Right lobe of liver (tissue), 6 donors: ENCODE results near the gene ADH4. TPM values are rescaled to one million over a fixed set of nuclear protein-coding genes. Genes with fewer than 3 reads are reported as not detected.

Source experiments
- ATAC-seq, 4 donors: fragments of 200-7000 bp; cut with Tn5 transposase; one replicate each; pipeline ENCODE4 v1.9.1; 2020; ENCODE audit warnings: mild to moderate bottlenecking in 4 of 4, moderate library complexity in 4 of 4
- DNase-seq, 3 donors: peaks; one replicate each; pipeline ENCODE4 v3.0.0-alpha.2; 2020
- H3K27ac ChIP-seq, 3 donors: fragments of 200-600 bp; one replicate each; pipeline ENCODE4 v1.8.0; 2022
- H3K27me3 ChIP-seq, 2 donors: fragments of 200-600 bp; one replicate each; pipeline ENCODE4 v1.8.0; 2022
- H3K36me3 ChIP-seq, 4 donors: fragments of 200-600 bp; sonication (generic) in 1 of 4; one replicate each; pipeline versions ENCODE4 v1.5.1 to v1.8.0; 2017 to 2022; ENCODE audit warnings: control low read depth in 1 of 4
- H3K4me1 ChIP-seq, 4 donors: fragments of 200-600 bp; sonication (generic) in 1 of 4; one replicate each; pipeline versions ENCODE4 v1.5.1 to v1.8.0; 2017 to 2022; ENCODE audit warnings: control low read depth in 1 of 4
- H3K4me3 ChIP-seq, 3 donors: fragments of 200-600 bp; one replicate each; pipeline ENCODE4 v1.8.0; 2022
- H3K9me3 ChIP-seq, 4 donors: fragments of 200-600 bp; sonication (generic) in 1 of 4; one replicate each; pipeline versions ENCODE4 v1.5.1 to v1.8.0; 2017 to 2022; ENCODE audit warnings: control low read depth in 1 of 4
- POLR2A ChIP-seq: fragments of 450-650 bp; IDR thresholded peaks from one replicate; pipeline ENCODE4 v1.6.1; 2017; ENCODE audit warnings: antibody characterized with exemption, mild to moderate bottlenecking
- WGBS: methylation state at CpG from one replicate; pipeline ENCODE4 v1.1.6; 2018; ENCODE audit warnings: low coverage, low lambda C conversion rate; ENCODE audit not compliant: insufficient coverage; ENCODE audit errors: missing lambda C conversion rate; 5-methylcytosine and 5-hydroxymethylcytosine counted together
- intact Hi-C, 2 donors: fragments of 100-400 bp; cut with DNase I; formaldehyde crosslinking; loops; one replicate each; pipeline versions ENCODE4 v1.11.2 to v1.14.1; 2022
- total RNA-seq, 6 experiments: library from RNA; depleted of rRNA in 2 of 6; stranded (reverse); fragments of >200 nt in 2 of 6; fragmentation: NEBNext Ultra II Directional in 3 of 6; extraction: Animal tissue kit (Norgen Biotek cat#: 25700) in 3 of 6; gene quantifications; one replicate each; pipeline versions ENCODE4 v1.1.0 to v1.2.4, GENCODE V29; 2016 to 2023
- TF ChIP-seq, protein P1 (sequence below), 4 donors: fragments of 200-600 bp in 3 of 4; fragments of 450-650 bp in 1 of 4; IDR thresholded peaks; one replicate each; pipeline versions ENCODE4 v1.5.1 to v1.8.0; 2016 to 2022; ENCODE audit warnings: antibody characterized with exemption in 4 of 4, mild to moderate bottlenecking in 2 of 4
- donor health status: DM: no; HTN: yes; CAD: no.
- donor health status: DM: no; HTN: no; CAD: no.
- donor health status: DM: no; HTN: no; CAD: no.
- donor health status: DM: no; HTN: yes; CAD: no.
- donor health status: DM: no; HTN: yes; CAD: no.

The ADH4 gene
- total RNA-seq, 6 experiments from 2014 or later, result 133 to 957 (median 467) TPM

DNA sequence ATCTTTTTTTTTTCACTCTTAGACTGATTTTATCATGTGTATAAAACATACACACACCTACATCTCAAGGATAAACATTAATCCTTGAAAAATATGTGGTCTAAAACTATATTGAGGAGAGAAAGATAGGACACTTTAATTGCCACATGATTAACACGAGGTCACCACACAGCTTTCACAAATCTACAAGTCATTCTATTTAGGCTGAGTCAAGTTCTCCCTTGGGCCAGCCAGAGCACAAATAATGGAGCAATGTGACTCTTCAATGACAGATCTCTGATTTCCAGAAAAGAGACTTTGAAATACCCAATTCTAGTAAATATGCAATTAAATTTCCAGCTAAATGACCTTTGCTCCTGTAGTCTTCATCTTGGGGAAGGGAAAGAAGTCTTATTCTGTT lies 12.9 kb upstream of the ADH4 start:
- intact Hi-C loops, result no loop called here
- WGBS, result 29% methylated on average over 1 of the region's 1 CpG
- Histone ChIP-seq H3K27ac (peak overlapping the region; percentile 47 to 85 (median 66)), H3K27me3 (no peaks in the 10 kb centered on the region), H3K4me3 (no peak overlapping the region), H3K36me3 (no peaks in the 10 kb centered on the region), H3K9me3 (no peaks in the 10 kb centered on the region), H3K4me1 (peaks cover 0 to 76% (median 22%) of the 10 kb centered on the region in 4 donors)
- ATAC-seq, result peak; percentile 47 to 68 (median 65)
- peak in 1 of 3 donors; percentile 66 for DNase-seq
- TF ChIP-seq, protein P1, sequence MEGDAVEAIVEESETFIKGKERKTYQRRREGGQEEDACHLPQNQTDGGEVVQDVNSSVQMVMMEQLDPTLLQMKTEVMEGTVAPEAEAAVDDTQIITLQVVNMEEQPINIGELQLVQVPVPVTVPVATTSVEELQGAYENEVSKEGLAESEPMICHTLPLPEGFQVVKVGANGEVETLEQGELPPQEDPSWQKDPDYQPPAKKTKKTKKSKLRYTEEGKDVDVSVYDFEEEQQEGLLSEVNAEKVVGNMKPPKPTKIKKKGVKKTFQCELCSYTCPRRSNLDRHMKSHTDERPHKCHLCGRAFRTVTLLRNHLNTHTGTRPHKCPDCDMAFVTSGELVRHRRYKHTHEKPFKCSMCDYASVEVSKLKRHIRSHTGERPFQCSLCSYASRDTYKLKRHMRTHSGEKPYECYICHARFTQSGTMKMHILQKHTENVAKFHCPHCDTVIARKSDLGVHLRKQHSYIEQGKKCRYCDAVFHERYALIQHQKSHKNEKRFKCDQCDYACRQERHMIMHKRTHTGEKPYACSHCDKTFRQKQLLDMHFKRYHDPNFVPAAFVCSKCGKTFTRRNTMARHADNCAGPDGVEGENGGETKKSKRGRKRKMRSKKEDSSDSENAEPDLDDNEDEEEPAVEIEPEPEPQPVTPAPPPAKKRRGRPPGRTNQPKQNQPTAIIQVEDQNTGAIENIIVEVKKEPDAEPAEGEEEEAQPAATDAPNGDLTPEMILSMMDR (IDR thresholded peaks at IDR 0.05), result no peak
- TF ChIP-seq POLR2A, result no peak

DNA sequence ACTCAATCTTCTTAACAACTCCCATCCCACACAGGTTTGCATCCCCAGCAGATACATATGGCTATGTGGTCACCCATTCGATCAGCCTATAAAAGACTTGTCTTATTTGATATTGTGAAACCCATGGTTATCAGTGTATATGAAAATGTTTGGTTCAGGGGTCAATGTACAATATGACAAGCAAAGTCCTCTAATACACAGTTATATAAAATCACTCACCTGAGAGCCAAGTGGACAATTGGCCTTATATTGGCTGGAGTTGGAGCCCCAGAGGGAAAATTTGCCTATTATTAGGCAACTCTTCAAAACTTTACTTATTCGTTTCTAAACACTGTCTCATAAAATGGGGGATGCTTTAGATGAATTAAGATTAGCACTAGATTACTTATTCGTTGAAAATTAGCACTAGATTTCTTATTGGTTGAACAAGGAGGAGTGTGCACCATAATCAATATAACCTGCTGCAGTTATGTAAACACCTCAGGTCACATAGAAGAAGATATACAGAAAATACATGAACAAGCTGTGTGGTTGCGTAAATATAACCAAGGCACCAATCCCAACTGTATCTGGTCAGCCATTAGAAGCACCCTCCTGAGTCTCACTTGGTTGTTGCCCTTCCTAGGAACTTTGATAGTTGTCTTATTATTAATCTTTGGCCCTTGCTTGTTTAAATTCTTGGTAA lies 10.7 kb upstream of the ADH4 start:
- Histone ChIP-seq H3K27me3 (no peaks in the 10 kb centered on the region), H3K36me3 (no peaks in the 10 kb centered on the region), H3K9me3 (no peaks in the 10 kb centered on the region), H3K4me3 (no peak overlapping the region), H3K4me1 (peaks cover 0 to 79% (median 20%) of the 10 kb centered on the region in 4 donors), H3K27ac (peak overlapping the region in 2 of 3 donors; percentile 66 to 85)
- 31% methylated on average over 4 of the region's 4 CpGs for WGBS
- intact Hi-C loops, result no loop called here
- ATAC-seq, result peak; percentile 30 to 67 (median 52)
- no peak for DNase-seq
- TF ChIP-seq, protein P1 (IDR thresholded peaks at IDR 0.05), result no peak
- TF ChIP-seq POLR2A, result no peak

DNA sequence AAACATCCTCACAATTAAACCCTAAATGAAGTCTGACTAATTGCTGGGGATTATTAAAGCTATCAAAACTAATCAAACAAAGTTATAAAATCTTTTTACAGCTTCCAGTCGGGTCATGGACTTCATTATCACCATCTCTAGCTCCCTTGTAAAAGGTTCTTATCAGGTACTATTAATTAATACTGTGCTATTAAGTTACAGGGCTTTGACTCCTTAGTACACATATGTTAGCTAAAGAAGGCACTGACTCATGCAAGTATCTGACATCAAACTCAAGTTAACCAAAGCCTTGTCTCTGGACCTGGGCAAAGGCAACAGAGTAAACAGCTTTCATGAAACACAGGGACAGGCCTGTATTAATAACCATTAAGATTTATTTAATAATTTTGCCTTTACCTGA lies 7.9 kb upstream of the ADH4 start:
- DNase-seq (no peak), ATAC-seq (no peak)
- Histone ChIP-seq H3K4me3 (no peak overlapping the region), H3K4me1 (peaks cover 0 to 76% (median 20%) of the 10 kb centered on the region in 4 donors), H3K27me3 (no peaks in the 10 kb centered on the region), H3K36me3 (no peaks in the 10 kb centered on the region), H3K9me3 (no peaks in the 10 kb centered on the region), H3K27ac (peak overlapping the region in 1 of 3 donors; percentile 29)
- intact Hi-C loops, result no loop called here
- TF ChIP-seq POLR2A, result no peak
- TF ChIP-seq, protein P1 (IDR thresholded peaks at IDR 0.05), result no peak
- WGBS, result 0% methylated on average over 1 of the region's 1 CpG

DNA sequence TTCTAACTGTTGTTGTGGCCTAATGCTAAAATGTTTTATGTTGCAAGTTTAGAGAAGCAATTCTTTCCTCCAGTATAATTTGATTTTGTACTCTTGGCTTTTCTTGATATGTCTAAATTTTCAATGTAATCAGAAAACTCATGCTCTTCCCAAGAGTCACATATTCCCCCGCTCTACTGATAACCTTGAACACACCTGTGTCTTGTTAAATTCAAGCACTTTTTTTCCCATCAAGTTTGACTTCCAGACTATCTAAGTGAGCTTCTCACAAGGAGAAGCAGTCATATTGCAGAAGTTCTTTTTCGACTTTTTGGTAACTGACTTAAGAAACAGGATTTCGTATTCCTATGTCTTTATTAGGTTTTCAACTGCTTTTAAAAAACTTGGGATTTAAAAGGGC lies 7.4 kb upstream of the ADH4 start:
- DNase-seq, result no peak
- WGBS, result 65% methylated on average over 3 of the region's 3 CpGs
- H3K36me3 ChIP-seq, result no peaks in the 10 kb centered on the region
- peaks cover 0 to 71% (median 18%) of the 10 kb centered on the region in 4 donors for H3K4me1 ChIP-seq
- H3K4me3 ChIP-seq, result no peak overlapping the region
- H3K9me3 ChIP-seq, result no peaks in the 10 kb centered on the region
- H3K27me3 ChIP-seq, result no peaks in the 10 kb centered on the region
- intact Hi-C loops, result no loop called here
- peak overlapping the region in 1 of 3 donors; percentile 29 for H3K27ac ChIP-seq
- ATAC-seq, result no peak
- TF ChIP-seq, protein P1 (IDR thresholded peaks at IDR 0.05), result no peak
- no peak for TF ChIP-seq POLR2A
